GM21367 (cell line): Measurements from ENCODE around the gene WFS1.

Experiments
- ATAC-seq: cut with Tn5 transposase; IDR thresholded peaks from one replicate; pipeline ENCODE4 v1.9.1; 2021; ENCODE audit not compliant: unreplicated experiment

The WFS1 gene

DNA sequence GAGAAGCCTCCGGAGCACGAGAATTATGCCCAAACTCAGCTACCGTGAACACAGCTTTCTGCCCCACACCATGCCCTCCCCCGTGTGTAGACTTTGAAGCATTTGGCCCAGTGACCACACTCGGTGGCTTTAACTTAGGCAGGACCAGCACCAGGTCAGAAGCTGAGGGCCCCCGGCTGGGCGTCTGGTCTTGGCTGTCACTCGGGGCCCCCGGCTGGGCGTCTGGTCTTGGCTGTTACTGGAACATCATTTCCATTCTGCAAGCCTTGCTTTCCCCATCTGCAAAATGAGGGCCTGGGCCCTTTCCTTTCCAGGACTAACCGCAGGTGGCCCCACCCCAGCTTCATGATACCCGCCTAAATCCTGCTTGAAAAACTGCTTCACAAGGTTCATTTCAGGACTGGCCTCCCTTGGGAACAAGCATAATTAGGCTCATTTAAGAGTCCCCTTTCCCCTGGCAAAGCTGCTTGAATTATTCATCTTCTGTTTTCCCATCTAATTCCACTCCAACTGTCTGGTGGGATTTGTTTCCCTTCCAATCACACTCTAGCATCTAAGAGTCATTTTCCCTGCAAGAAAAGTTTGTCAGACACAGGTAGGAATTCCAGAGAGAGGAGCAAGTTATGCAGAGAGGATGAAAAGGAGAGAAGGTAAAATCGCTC, 82.5 kb downstream of the WFS1 start:
- no peak for ATAC-seq
